GM21717 (cell line): Measurements from ENCODE around the gene CDYL.

Experiments used
- ATAC-seq: cut with Tn5 transposase; IDR thresholded peaks from one replicate; pipeline ENCODE4 v1.9.1; 2021; ENCODE audit warnings: mild to moderate bottlenecking, moderate library complexity; ENCODE audit not compliant: unreplicated experiment

The CDYL gene

DNA sequence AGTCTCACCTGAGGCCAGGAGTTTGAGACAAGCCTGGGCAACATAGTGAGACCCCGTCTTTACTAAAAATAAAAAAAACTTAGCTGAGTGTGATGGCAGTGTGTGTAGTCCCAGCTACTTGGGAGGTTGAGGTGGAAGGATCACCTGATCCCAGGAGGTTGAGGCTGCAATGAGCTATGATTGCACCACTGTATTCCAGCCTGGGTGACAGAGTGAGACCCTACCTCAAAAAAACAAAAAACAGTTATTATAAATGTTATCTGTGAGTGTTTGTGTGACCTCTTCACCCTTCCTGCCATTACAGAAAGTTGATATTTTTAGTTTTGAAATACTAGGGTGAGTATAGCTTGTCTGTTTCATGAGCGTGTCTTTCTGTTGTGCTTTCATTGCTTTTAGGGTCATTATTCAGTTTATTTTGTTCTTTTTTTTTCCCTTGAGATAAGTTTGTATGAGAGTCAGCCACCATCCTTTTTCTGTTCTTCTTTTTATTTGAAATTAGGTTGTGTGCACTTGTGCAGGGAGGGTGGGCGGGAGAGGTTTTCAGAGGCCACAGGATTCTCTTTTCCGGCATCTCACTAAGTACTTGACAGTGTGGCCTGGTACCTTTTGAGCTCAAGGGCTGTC lies 26.2 kb downstream of the CDYL start:
- peak; percentile 65 for ATAC-seq

DNA sequence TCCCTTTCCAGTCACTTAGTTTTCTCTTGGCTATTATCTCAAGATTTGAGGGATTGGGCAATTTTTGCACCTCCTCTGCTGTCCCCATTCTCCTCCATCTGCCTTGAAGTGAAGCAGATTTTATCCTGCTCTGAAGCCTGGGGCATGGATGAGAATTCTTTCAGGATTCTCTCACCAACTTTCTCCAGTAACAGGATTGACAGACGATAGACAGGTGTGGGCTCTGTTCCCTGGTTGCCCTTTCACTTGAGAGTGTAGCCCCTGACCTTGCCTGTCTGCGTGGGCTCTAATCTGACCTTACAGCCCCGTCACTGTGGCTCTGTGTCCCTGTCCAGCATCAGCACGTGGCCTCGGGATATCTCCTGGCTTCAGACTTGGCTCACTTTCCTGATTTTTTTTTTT lies 27.1 kb downstream of the CDYL start:
- ATAC-seq = no peak

DNA sequence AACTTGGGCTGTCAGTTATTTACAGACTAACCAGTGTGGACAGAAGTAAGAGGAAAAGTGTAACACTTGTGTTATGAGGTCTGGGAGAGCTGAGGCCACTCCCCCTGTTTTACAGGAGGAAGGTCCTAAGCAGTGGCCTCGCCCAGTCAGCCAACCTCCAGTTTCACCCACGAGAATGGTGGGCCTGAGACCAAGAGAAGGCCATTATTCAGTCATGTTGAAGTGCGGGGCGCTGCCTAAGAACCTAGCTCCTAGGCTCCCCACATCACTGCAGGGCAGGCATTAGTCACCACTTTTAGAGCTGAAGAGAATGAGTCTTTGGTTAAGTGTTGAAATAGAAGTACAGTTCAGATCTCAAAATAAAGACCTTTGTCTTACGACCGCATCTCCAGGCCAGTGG lies 27.9 kb downstream of the CDYL start:
- no peak for ATAC-seq

DNA sequence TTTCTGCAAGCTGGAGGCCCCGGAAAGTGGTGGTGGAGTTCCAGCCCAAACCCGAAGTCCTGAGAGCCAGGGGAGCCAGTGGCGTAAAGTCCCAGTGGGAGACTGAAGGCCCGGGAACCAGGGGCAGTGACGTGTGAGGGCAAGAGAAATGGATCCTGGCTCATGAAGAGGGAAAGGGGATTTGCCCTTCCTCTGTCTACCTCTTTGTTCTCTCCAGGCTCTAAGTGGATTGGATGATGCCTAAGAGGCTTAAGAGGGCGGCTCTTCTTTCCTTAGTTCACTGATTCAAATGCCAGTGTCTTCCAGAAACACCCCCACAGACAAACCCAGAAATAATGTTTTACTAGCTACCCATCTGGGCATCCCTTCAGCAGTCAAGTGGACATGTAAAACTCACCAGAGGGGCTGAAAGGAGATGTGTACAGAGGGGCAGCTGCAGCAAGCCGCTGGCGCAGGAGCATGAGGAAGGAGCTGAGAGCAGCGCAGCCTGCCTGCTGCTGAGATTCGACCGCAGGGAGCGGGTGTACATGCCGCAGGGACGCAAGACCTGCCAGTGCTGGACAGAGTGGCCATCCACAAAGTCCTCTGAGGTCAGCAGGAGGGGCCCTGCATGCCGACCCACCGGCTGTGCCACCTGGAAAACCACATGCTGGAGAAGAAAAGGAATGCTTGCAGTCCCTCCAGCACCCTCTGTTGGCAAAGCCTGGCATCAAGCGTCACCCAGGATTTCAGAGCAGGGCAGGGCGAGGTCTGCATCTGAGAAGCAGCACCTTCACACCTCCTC lies 29.5 kb downstream of the CDYL start:
- no peak for ATAC-seq

DNA sequence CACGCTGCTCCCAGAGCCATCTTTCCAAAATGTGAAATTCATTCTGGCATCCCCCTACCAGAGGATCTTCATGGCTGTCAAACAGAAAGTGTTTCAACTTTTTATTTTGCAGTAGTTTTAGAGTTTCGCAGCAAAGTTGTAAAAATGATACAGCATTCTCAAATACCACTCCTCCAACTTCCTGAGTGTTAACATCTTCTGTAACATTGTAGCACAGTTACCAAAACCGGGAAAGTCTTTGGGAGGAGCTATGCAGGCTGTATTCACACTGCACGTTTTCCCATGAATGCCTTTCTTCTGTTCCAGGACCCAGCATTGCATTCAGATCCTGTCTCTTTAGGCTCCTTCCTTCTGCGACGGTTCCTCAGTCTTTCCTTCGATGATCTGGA lies 30.1 kb downstream of the CDYL start:
- ATAC-seq = no peak

DNA sequence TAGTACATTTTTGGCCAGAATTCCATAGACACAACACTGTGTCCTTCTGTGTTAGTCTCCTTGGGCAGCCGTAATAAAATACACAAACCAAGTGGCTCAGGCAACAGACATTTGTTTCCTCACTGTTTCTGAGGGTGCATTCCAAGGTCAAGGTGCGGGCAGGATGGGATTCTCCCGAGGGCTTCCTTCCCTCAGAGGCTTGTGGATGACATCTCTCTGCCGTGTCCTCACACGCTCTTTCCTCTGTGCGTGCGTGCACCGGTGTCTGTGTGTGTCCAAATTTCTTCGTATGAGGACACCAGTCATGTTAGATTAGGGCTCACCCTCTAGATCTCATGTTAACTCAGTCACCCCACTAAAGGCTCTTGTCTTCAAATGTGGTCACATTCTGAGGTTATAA lies 30.6 kb downstream of the CDYL start:
- no peak for ATAC-seq

DNA sequence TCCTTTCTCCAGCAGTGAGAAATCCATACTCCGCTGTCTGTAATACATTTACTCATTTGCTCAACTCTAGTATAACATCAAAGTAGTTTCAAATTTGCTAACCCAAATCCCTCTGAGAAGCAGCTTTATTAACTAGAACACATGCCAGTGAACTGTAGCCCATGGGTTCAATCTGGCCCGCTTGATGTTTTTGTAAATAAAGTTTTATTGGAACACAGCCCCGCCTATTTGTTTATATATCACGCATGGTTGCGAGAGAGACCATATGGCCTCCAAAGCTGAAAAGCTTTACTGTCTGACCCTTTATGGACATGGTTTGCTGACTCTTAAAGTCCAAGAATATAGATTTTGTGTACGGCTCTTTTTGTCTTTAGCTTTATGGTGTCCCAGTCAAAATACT lies 32.2 kb downstream of the CDYL start:
- no peak for ATAC-seq

DNA sequence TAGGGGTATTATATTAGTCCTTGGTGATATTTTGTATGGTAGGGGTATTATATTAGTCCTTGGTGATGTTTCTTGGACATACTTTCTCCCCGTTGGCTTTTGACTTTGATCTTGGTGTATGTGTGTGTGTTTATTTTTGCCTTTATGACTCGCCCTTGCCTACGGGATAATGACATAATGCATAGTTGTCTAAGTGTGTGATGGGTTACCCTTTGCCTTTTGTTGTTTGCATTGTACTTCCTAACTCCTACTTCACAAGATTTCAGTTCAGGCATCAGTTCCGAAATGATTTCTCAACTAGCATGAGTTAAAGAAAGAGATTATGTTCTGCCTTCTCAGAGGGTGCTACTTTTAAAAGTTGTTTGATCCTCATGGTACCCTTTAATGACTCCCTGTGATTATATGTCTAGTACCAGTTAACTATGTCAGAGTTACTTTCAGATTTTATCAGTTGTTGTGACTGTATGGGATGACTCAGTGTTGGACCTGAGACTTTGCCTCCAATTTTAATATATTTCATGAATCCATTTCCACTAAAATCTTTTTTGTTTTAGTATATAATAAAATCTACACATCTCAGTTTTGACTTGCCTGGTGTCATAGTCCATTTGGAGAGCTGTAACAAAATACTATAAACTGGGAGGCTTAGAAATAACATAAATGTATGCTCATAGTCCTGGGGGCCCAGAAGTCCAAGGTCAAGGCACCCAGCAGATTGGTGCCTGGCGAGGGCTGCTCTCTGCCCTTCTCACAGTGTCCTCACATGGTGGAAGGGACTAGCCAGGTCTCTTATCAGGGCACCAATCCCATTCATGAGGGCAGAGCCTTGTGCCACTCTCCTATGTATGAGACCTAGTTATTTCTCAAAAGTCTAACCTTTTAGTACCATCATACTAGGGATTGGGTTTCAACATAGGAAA lies 34.1 kb downstream of the CDYL start:
- ATAC-seq = no peak

DNA sequence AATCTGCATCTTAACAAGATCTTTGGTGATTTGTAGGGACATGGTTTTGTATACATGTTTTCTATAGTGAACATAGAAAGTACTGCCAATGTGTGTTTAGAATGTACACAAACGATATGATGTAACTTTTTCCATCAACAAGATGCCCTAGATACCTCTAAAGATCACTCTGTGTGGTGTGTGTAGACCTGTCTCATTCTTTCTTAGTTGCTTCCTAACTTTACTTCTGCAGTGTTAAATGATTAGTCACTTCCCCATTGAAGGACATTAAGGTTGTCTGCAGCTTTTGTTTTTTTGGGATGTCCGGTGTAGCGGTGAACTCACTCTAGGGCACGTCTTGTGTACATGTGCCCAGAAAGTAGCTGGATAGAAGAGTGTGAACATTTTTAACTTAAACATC lies 35.9 kb downstream of the CDYL start:
- ATAC-seq = no peak

DNA sequence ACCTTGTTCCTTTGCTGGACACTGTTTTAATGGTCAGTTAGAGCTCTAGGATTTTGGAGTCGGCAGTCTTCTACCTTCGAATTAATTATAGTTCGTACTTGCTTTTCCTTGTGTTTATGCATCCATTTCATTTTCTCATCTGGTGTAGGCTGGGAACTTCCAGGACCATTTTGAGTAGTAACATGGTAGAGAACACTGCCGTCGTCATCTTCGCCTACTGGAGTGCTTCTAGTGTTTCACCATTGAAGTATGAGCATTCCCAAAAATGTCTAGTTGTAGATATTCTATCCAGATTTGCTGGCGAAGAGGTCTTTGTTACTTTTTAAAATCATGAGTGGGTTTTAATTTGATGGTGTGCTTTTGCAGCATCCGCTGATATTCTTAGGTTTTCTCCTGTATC lies 36.9 kb downstream of the CDYL start:
- ATAC-seq = no peak

DNA sequence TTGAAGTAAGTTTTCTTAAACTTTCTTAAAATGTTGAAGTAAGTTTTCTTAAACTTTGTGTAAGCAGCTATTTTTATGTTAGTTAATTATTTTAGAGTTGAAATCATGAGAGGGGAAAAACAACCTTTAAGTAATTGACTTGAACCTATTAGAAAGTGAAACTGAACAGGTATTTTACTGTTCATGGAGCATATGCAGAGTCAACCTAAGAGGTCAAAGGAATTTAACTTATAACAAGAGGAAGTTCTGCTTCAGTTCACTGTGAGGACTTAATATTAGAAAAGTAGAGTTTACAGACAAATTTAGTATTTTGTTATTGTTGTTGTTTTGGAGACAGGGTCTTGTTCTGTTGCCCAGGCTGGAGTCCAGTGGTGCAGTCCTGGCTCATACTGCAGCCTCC lies 38.0 kb downstream of the CDYL start:
- peak; percentile 74 for ATAC-seq

DNA sequence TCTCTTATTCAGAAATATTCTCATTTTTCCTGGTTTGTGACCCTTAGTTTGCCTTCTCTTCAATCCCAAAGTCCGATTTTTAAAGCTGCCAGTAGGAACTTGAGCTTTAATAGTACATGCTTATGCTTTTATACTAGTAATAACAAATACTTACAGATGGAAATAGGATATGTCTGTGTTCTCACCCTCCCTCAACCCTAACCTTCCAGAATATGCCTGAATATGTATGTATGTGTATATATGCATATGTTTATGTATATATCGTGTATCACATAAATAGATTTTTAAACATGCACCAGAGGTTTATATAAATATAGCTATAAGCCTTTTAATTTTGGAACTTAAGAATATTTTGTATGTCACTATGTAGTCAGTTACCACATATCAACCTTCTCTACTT lies 38.8 kb downstream of the CDYL start:
- no peak for ATAC-seq

DNA sequence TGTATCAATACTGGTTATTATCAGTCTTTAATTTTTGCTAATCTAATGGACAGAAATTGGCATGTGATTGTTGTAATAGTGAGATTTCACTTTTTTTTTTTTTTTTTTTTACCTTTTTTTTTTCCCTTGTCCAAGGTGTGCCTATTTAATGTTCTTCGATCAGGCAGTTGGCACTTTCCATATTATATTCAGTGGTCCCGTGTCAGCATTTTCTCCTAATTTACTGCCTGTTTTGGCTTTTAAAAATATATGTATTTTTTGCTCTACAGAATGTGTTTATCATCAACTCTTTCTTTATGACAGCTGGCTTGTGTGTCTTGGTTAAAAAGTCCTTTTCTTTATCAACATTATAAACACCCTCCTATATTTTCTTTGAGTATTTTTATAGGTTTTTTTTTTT lies 39.4 kb downstream of the CDYL start:
- no peak for ATAC-seq

DNA sequence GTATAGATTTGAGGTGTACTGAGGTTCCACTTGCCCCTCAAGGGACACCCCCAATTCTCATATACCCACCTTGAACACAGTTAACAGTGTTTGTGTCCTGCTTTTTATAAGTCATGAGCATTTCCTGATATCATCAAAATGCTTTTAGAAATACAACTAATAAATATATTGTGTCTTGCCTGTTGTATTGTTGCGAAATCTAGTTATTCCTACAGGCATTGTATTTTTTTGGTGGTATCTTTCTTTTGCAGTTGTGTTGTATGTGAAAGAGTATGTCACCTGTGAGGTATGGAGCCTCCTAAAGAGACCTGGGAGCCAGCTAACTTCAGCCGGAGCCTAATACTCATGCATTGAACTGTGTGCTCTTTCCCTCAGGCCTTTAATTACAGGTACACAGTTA lies 40.7 kb downstream of the CDYL start:
- no peak for ATAC-seq

DNA sequence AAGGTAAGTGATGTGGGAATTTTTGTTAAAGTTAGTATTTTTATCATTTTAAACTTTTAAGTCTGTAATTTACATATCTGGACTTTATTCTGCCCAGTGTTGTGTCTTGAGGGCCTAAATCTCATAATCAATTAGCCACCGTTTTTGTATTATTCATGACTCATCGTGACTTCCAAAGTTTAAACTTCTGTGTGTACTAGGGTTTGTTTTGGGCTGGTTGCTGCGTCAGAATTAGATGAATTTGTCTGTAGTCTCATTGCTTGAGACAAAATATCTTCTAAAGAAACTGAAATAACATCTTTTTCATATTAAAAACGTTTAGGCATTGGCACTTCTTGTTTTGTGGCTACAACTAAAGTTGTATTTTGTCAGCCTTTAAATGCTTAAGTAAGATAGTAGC lies 41.3 kb downstream of the CDYL start:
- ATAC-seq = no peak

DNA sequence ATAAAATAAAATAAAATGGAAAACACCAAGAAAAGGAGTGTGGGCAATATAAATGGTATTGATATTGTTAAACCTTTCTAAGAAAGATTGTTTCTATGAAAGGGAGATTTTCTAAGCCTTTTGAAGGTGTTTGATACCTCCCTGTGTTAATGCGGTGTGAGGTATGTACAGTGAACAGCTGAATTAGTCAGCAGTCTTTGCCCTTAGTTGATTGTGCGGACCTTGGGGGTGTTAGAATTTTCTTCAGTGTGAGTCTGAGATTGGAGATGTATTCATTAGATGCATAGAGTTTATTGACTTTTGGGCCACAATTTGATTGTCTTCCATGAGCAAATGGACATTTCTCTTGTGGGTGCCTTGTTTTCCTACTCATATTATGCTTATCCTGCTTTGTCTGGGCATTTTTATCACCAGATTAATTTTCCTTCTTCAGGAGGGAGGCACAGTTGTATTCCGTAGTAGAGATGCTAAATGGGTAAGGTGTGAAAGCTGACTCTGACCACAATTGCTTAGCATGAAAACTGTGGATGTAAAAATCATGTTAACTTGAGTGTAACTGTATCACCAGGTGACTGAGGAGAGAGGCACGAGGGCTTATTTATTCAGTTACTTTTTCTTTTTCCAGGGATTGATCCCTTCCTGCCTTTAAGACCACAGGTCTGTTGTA lies 42.2 kb downstream of the CDYL start:
- no peak for ATAC-seq

DNA sequence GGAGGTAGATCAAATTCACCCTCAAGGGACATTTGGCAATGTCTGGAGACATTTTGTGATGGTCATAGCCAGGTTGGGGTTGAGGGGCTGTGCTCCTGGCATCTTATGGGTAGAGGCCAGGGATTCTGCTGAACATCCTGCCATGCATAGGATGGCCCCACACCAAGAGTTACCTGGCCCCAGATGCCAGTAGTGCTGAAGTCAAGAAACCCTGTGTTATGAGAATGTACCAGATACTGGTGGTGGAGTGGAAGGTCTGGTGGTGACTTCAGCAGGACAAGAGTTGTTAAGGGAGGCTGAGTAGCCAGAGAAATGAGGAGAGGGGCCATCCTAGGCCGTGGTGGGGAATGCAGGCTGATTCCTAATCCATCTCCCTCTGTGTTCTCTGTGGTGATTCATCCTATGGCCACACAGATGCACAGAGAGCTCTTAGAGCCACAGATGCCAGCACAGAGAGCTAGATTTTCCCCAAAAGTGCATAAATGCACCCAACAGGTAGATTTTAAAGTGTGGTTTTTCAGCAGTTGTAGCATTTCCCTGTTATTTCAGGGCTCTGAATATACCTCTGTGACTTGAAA lies 43.6 kb downstream of the CDYL start:
- ATAC-seq = no peak

DNA sequence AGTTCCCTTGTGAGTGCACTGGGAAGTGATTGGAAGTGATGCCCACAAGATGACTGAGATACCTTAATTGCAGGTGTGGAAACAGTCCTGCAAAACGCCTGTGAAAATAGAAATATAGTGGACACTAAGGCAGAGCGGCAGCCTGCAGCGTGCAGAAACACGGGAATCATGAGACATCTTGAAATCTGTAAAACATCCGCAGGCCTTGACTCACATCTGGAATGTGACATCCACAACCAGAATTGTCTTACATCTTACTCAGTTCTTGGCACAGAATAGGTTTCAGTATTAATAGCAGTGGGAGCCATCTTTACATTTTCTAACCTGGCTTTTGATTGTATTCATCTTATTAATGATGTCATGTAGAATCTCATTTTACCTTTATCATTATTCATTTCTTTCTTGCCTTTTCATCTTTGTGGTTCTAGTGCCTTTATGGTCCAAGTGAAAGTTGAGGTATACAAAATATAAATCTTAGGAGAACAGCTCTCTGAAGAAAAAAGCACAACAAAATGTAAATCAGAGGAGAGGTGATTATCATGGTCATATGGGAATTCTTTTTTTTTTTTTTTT lies 44.6 kb downstream of the CDYL start:
- ATAC-seq = no peak

DNA sequence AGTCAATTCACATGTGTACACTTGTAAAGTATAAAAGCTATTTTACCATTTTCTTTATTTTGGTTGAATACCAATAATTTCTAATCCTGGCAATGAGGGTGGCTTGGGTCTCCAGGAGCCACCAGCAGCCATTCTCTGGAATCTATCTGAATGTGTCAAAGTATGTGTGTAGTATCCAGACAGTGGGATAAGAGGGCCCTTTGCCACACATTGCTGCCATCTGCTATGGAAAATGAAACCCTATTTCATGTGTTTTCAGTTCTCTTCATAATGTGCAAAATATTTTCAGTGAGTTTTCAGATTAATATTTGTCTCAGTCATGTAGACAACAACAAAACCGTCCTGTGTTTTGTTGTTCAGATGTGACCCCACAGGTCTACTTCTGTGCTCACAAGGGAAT lies 46.3 kb downstream of the CDYL start:
- ATAC-seq = no peak

DNA sequence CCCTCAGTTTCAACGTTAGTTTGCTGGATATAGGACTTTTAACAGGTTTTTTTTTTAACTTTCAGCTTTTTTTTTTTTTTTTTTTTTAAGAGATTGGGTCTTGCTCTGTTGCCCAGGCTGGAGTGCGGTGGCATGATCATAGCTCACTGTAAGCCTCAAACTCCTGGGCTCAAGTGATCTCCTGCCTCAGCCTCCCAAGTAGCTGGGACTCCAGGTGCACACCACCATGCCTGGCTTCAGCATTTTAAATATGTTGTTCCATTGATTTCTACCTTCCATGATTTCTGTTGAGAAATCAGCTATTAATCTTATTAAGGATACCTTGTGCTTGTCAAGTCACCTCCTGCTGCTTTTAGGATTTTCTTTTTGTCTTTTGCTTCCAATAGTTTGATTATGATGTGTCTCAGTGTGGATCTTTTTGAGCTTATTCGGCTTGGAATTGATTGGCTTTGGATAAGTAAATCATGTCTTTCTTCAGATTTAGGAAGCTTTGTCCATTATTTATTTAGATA lies 52.0 kb downstream of the CDYL start:
- ATAC-seq = no peak
